Measurements from ENCODE around the gene GPATCH1.

Gene GPATCH1

DNA sequence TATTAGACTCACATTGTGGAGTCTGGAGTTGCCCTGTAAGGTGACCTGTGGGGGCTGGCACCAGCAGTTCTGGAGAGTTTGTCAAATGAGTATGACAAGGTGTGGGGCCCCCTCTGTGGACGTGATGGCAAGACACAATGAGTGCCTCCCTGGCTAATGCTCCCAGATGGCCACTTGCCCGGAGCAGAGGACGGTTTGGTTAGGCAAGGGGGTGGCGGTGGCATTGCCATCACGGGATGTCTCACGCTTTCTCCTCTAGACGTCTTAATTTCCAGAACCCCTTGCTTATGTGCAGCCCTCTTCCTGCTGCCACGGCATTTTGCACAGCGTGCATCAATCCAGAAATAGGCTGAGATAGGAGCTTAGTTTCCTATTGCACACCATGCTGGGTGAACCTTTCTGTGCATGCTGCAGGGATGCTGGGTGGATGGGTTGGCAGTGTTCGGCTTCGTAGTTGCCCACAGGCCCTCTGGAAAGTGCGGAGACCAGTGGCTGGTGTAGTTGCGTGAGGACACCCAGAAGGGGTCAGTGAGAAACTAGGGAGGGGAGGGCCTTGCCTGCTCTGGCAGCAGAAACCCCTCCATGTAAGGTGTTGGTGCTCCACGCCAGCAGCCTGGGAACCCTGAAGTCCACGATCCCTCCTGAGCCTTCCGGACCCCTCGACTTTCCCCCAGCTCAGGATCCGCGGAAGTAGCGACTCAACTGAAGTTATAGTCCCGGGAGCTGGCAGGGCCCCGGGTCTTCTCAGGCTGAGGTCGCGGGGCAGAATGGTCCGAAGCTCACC lies 95.1 kb downstream of the GPATCH1 start:
- TF ChIP-seq, protein P1, sequence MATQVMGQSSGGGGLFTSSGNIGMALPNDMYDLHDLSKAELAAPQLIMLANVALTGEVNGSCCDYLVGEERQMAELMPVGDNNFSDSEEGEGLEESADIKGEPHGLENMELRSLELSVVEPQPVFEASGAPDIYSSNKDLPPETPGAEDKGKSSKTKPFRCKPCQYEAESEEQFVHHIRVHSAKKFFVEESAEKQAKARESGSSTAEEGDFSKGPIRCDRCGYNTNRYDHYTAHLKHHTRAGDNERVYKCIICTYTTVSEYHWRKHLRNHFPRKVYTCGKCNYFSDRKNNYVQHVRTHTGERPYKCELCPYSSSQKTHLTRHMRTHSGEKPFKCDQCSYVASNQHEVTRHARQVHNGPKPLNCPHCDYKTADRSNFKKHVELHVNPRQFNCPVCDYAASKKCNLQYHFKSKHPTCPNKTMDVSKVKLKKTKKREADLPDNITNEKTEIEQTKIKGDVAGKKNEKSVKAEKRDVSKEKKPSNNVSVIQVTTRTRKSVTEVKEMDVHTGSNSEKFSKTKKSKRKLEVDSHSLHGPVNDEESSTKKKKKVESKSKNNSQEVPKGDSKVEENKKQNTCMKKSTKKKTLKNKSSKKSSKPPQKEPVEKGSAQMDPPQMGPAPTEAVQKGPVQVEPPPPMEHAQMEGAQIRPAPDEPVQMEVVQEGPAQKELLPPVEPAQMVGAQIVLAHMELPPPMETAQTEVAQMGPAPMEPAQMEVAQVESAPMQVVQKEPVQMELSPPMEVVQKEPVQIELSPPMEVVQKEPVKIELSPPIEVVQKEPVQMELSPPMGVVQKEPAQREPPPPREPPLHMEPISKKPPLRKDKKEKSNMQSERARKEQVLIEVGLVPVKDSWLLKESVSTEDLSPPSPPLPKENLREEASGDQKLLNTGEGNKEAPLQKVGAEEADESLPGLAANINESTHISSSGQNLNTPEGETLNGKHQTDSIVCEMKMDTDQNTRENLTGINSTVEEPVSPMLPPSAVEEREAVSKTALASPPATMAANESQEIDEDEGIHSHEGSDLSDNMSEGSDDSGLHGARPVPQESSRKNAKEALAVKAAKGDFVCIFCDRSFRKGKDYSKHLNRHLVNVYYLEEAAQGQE (IDR thresholded peaks at IDR 0.05; ENCODE audit: insufficient read depth in 1 of 2, low read depth in 2 of 2, low read length in 2 of 2): no peak
- TF ChIP-seq FOXP2 (optimal IDR thresholded peaks at IDR 0.05; ENCODE audit: borderline replicate concordance, extremely low read depth, extremely low read length, insufficient read depth) (no peak), TAF1 (IDR thresholded peaks at IDR 0.05; ENCODE audit: borderline replicate concordance, insufficient read depth, low read length) (no peak)

- TF ChIP-seq, protein P1 (IDR thresholded peaks at IDR 0.05; ENCODE audit: insufficient read depth in 1 of 2, low read depth in 2 of 2, low read length in 2 of 2): no peak
- TF ChIP-seq SIN3A (IDR thresholded peaks at IDR 0.05; ENCODE audit: borderline replicate concordance, insufficient read depth, low read length) (0 out of 2 replicates have a peak, but pooled peaks have one; percentile 51), POLR2AphosphoS5 (IDR thresholded peaks at IDR 0.05; ENCODE audit: low read depth, low read length) (peak; percentile 95), FOXP2 (optimal IDR thresholded peaks at IDR 0.05; ENCODE audit: borderline replicate concordance, extremely low read depth, extremely low read length, insufficient read depth) (peak; percentile 86), TAF1 (IDR thresholded peaks at IDR 0.05; ENCODE audit: borderline replicate concordance, insufficient read depth, low read length) (peak; percentile 87; the same call in 1 of the 2 replicates)
Measured at GRCh38 chr19:33176670-33177416, 95.9 kb downstream of the GPATCH1 start.

- TF ChIP-seq TAF1 (IDR thresholded peaks at IDR 0.05; ENCODE audit: borderline replicate concordance, insufficient read depth, low read length) (no peak), POLR2AphosphoS5 (IDR thresholded peaks at IDR 0.05; ENCODE audit: low read depth, low read length) (no peak), FOXP2 (optimal IDR thresholded peaks at IDR 0.05; ENCODE audit: borderline replicate concordance, extremely low read depth, extremely low read length, insufficient read depth) (no peak)
- TF ChIP-seq, protein P1 (IDR thresholded peaks at IDR 0.05; ENCODE audit: insufficient read depth in 1 of 2, low read depth in 2 of 2, low read length in 2 of 2): no peak
Measured at GRCh38 chr19:33177417-33177979, 96.5 kb downstream of the GPATCH1 start.
